Mucosa of descending colon (tissue), 3 donors: ENCODE measurements around the gene HEATR3. TPM values are rescaled to one million over a fixed set of nuclear protein-coding genes. Genes with fewer than 3 reads are reported as not detected.
"Not testable (repeated sequence)": the region's sequence is repeated elsewhere in the genome, so short reads cannot be mapped to it uniquely, and the experiment has no call there.

Experiments
- ATAC-seq: fragments of 200-7000 bp; cut with Tn5 transposase; one replicate; pipeline ENCODE4 v1.9.1; 2020; ENCODE audit warnings: mild to moderate bottlenecking, moderate library complexity
- DNase-seq, 3 donors: peaks; one replicate each; pipeline ENCODE4 v3.0.0-alpha.2; 2020
- H3K36me3 ChIP-seq: fragments of 200-600 bp; one replicate; pipeline ENCODE4 v1.8.0; 2021; ENCODE audit warnings: low read depth, mild to moderate bottlenecking
- H3K4me1 ChIP-seq: fragments of 200-600 bp; one replicate; pipeline ENCODE4 v1.8.0; 2021; ENCODE audit warnings: low read depth, mild to moderate bottlenecking
- H3K4me3 ChIP-seq: fragments of 200-600 bp; one replicate; pipeline ENCODE4 v1.8.0; 2021; ENCODE audit warnings: mild to moderate bottlenecking
- H3K9me3 ChIP-seq: fragments of 200-600 bp; one replicate; pipeline ENCODE4 v1.8.0; 2021; ENCODE audit warnings: mild to moderate bottlenecking
- intact Hi-C, 2 donors: fragments of 100-400 bp; cut with DNase I in 1 of 2; cut with micrococcal nuclease in 1 of 2; formaldehyde crosslinking; loops; one replicate each; pipeline versions ENCODE4 v1.11.0 to v1.11.1; 2022; cut with DNase I, micrococcal nuclease
- total RNA-seq, 3 donors: library from RNA; stranded (reverse); fragmentation: NEBNext Ultra II Directional in 2 of 3; extraction: Animal tissue kit (Norgen Biotek cat#: 25700) in 2 of 3; gene quantifications; one replicate each; pipeline versions ENCODE4 v1.2.1 to v1.2.4, GENCODE V29; 2021 to 2023
- TF ChIP-seq, protein P1 (sequence below): fragments of 200-600 bp; IDR thresholded peaks from one replicate; pipeline ENCODE4 v1.8.0; 2022; ENCODE audit warnings: antibody characterized with exemption, mild to moderate bottlenecking
- donor health status: DM: no; HTN: no; CAD: no; lungs with moderate emphysema.
- donor health status: DM: no; HTN: no; CAD: no.
- donor health status: DM: no; HTN: yes; CAD: no.

The HEATR3 gene
- total RNA-seq, 3 donors from 2014 or later, result 19.1 to 24.1 (median 22.1) TPM

DNA sequence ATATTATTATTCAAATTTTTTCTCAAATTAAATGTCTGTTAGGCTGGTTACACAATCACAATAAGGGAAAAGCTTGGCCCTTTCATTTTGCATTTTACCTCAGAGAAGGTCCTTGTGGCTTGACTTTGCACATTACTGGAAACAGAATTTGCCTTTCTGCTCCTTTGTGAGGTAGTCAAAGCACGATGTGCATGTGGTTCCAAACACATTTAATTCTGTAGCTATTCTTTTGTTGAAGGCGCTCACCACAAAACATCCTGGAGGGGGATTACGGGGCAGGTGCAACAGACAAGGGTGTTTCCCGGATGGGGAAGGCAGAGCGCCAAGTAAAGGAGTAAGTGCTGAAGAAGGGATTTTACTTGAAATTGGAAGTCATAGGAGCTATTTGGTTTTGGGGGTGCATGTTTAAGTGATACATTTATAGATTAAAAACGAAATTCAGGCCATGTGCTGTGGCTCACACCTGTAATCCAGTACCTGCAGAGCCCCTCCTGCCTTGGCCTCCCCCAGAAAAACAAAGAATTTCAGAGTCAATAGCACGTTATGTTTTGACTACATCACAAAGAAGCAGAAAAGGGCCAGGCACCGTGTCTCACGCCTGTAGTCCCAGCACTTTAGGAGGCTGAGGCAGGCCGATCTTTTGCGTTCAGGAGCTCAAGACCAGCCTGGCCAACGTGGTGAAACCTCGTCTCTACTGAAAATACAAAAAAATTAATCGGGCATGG lies 56.1 kb downstream of the HEATR3 start:
- ATAC-seq (no peak), DNase-seq (no peak)
- no peaks in the 10 kb centered on the region for H3K4me1 ChIP-seq
- TF ChIP-seq, protein P1, sequence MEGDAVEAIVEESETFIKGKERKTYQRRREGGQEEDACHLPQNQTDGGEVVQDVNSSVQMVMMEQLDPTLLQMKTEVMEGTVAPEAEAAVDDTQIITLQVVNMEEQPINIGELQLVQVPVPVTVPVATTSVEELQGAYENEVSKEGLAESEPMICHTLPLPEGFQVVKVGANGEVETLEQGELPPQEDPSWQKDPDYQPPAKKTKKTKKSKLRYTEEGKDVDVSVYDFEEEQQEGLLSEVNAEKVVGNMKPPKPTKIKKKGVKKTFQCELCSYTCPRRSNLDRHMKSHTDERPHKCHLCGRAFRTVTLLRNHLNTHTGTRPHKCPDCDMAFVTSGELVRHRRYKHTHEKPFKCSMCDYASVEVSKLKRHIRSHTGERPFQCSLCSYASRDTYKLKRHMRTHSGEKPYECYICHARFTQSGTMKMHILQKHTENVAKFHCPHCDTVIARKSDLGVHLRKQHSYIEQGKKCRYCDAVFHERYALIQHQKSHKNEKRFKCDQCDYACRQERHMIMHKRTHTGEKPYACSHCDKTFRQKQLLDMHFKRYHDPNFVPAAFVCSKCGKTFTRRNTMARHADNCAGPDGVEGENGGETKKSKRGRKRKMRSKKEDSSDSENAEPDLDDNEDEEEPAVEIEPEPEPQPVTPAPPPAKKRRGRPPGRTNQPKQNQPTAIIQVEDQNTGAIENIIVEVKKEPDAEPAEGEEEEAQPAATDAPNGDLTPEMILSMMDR, result no peak
- no peak overlapping the region for H3K4me3 ChIP-seq
- H3K9me3 ChIP-seq, result no peaks in the 10 kb centered on the region
- H3K36me3 ChIP-seq, result no peaks in the 10 kb centered on the region
- intact Hi-C loops, result no loop called here

DNA sequence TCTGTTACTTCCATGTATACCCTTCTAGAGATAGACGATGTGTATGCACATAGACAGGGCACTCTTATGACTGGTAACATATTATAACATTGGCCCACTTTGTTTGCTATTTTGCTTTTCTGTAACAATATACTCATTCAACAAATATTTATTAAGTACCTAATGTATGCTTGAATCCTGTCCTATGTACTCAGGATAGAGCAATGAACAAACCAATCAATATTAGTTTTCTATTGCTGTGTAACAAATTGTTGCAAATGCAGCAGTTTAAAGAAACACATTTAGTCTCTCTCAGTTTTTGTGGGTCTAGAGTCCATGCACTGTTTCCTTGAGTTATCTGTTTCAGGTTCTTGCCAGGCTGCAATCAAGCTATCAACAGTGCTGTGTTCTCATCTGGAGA lies 57.6 kb downstream of the HEATR3 start:
- intact Hi-C loops, result no loop called here
- ATAC-seq (no peak), DNase-seq (no peak)
- Histone ChIP-seq H3K4me1 (no peaks in the 10 kb centered on the region), H3K4me3 (no peak overlapping the region), H3K36me3 (no peaks in the 10 kb centered on the region), H3K9me3 (no peaks in the 10 kb centered on the region)
- TF ChIP-seq, protein P1, result no peak

DNA sequence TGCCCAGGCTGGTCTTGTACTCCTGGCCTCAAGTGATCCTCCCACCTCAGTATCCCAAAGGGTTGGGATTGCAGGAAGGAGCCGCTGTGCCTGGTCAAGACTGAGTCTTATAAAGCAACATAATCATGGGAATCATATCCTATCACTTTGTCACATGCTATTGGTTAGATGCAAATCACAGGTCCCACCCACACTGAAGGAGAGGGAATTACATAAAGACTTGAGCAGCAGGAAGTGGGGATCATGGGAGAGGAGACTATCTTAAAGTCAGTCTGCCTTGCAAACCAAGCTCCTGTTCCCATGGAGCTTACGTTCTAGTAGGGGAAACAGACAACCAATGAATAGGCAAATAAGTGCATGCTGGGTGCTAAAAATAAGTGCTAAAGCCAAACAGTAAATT lies 59.0 kb downstream of the HEATR3 start:
- DNase-seq (no peak), ATAC-seq (no peak)
- Histone ChIP-seq H3K36me3 (no peaks in the 10 kb centered on the region), H3K9me3 (no peaks in the 10 kb centered on the region), H3K4me3 (no peak overlapping the region), H3K4me1 (no peaks in the 10 kb centered on the region)
- TF ChIP-seq, protein P1, result no peak
- intact Hi-C loops, result no loop called here

DNA sequence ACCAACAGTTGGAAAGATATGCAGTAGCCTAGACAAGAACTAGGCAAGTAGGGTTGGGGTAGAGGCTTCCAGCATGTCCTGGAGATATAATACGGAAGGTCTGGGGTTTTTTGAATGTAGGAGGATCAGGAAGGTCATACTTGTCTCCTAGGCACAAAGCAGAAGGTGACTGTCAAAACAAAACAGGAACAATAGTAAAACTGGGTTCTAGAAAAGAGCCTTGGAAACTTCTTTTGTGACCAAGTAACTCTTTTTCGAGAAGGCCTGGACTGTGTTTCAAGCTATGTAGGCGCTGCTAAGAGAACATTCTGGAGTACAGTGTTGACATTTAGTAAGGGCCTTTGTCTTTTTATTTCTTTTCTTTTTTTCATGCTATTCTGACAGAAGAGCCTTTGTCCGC lies 60.4 kb downstream of the HEATR3 start:
- DNase-seq, result no peak
- TF ChIP-seq, protein P1, result no peak
- Histone ChIP-seq H3K9me3 (no peaks in the 10 kb centered on the region), H3K4me1 (no peaks in the 10 kb centered on the region), H3K4me3 (no peak overlapping the region), H3K36me3 (no peaks in the 10 kb centered on the region)
- intact Hi-C loops, result no loop called here
- no peak for ATAC-seq

DNA sequence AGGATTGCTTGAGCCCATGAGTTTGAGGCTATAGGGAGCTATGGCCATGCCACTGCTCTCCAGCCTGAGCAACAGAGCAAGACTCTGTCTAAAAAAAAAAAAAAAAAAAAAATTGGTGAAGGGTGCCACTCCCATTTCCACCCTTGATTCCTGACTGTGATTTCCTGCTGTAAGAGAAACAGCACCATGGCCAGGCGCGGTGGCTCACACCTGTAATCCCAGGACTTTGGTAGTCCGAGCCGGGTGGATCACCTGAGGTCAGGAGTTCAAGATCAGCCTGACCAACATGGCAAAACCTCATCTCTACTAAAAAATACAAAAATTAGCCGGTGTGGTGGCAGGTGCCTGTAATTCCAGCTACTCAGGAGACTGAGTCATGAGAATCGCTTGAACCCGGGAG lies 66.8 kb downstream of the HEATR3 start:
- H3K9me3 ChIP-seq, H3K4me1 ChIP-seq, H3K4me3 ChIP-seq, intact Hi-C loops, H3K36me3 ChIP-seq: not testable (repeated sequence)
- ATAC-seq (peak; percentile 43), DNase-seq (peak in 2 of 3 donors; percentile 8 to 36)

DNA sequence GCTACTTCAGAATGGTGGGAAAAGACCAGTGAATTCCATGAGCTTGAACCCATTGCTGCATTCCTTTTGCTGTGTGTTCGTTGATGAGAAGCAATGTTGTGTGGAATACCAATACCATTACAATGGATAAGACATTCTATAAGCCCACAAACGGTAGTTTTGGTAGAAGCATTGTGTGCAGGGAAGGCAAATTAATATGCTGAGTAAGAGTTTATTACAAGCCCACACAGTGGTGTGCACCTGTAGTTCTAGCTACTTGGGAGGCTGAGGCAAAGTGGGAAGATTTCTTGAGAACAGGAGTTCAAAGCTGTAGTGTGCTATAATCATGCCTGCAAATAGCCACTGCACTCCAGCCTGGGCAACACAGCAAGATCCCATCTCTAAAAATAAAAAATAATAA lies 67.4 kb downstream of the HEATR3 start:
- TF ChIP-seq, protein P1, result no peak
- ATAC-seq, result no peak
- Histone ChIP-seq H3K4me1 (no peaks in the 10 kb centered on the region), H3K4me3 (no peak overlapping the region), H3K36me3 (no peaks in the 10 kb centered on the region), H3K9me3 (no peaks in the 10 kb centered on the region)
- no peak for DNase-seq
- intact Hi-C loops, result no loop called here
